Jurkat, Clone E6-1 (cell line): ENCODE data around the gene NAV2.
A peak's percentile ranks its signal among the peaks of the same experiment; 100 is the strongest.
"Not testable (repeated sequence)": the region's sequence is repeated elsewhere in the genome, so short reads cannot be mapped to it uniquely, and the experiment has no call there.

Experiments
- DNase-seq: peaks from one replicate; pipeline ENCODE4 v3.0.0-alpha.2; 2011; ENCODE audit warnings: low read depth, low spot score
- H3K4me3 ChIP-seq: 2 replicates; pipeline ENCODE4 v1.5.1; 2011; ENCODE audit warnings: mild to moderate bottlenecking, low read length, control low read depth, moderate library complexity

The NAV2 gene

DNA sequence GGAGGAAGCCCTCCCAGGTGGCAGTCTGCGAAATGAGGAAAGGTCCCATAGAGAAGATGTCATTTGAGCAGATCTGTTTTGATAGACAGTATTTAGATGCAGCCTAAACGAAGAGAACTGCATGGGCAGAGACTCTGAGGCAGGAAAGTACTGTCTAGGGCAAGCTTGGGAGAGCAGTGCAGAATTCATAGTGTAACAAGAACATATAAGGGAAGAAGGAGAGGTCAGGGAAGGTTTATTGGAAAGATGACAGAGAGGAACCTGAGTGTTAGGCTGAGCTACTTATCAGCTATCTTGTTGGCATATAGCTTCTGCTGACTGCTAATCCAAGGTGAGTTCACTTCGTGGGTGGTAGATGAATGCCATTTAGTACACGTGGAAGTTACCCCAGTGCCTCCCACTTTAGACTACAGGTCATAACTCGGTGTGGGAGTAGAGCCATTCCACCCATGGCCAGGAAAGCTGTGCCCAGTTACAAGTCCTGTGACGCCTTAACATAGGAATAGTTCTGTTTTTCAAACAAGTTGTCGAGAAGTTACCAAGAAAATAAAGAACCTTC, 348.1 kb downstream of the NAV2 start:
- H3K4me3 ChIP-seq, result no peak overlapping the region
- no peak for DNase-seq

DNA sequence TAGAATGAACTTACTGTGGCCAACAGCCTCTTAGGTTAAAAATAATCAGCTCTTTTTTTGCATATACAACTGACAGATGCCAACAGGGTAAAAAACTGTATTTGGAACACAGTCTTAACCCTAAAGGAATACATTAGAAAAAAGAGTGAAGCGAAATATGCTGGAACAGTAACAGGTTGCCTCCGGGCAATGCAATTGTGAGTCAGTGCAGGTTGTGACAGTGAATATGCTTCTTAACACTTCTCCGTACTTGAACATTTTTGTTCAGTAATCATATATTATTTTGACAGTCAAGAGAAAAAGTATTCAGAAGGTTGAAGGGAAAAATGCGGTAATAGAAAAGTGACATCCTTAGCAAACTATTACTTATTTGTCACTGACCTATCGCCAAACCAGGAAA, 349.1 kb downstream of the NAV2 start:
- no peak for DNase-seq
- no peak overlapping the region for H3K4me3 ChIP-seq

DNA sequence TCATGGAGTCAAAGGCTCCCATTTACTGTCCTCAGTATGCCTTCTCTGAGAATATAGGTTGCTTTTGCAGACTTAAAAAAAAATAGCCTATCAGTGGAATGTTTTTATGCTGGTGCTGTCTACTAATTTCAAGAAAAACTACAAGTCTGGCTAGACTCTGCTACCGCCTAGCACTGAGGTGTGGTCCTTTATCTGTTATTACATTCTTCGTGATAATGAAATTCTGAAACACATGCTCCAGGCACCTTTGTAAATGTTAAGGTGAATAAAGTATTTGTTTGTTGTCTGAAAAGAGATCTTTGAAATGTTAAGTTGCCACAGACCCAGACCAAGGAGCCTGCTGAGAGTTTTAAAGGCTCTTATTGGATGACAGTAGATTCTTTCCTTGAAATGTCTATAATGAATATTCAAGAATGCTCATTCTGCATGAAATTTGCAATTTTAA, 352.3 kb downstream of the NAV2 start:
- no peak for DNase-seq
- H3K4me3 ChIP-seq, result no peak overlapping the region

DNA sequence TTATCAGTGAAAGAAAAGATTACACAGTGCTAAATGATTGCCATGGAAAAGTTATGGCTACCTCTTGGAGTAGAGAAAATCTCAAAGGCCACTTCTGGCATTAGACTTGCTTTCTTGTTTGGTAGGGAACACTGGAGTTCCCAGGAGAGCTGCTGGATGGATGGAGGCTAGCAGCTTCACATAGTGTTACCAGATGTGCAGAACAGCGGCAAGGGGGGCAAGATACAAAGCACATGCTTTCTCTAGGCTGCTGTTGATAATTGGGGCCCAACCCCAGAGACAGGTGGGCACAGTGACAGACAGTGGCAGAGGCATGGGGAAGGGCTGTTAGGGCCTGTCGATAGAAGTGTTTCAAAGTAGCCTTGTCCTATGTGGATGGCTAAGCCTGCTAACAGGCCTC, 352.8 kb downstream of the NAV2 start:
- no peak overlapping the region for H3K4me3 ChIP-seq
- no peak for DNase-seq

DNA sequence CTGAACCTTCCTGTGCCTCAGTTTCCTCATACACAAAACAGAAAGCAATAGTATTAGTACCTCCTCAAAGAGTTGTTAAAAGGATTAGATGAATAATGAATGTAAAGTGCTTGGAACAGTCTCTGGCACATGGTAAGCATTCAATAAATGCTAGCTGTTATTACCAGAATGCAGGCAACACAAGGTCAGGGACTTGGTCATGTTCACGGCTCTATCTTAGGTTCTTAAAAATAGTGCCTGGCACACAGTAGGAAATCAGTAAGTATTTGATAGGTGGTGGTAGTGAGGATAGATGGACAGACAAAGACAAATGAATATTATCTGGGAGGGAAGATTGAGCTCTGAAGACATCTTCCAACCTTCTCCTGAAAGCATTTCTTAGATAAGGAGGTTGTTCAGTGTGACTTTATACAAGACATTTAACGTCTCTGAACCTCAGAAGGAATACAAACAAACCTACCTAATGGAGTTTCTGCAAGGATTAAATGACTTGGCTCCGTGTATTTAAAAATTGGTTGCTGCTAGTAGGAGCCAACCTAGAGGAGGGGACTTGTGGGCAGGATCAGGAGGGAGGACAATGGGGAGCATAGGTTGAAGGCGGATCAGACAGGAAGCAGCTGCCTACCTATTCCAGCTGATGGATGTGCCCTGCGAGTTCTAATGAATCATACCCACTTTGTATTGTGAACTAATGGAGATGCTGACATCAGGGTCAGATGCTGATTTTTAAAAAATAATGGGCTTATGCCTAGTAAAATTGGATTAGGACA, 353.6 kb downstream of the NAV2 start:
- no peak overlapping the region for H3K4me3 ChIP-seq
- DNase-seq, result no peak

DNA sequence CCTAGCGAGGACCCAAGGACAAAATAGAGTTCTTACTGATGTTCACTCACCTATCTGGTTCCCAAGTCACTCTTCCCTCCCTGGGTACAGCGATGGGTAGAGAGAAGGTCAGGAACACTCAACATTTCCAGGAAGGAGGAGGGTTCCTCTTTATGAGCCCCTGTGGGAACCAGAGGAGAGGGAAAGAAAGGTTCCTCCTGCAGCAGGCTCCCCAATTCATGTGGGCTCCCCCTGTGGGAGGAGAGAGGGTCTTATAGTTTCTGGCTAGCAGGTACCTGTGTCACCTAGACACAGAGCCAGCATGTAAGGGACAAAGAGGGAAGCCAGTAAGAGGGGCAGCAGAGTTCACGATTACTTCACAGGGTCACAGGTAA, 354.1 kb downstream of the NAV2 start:
- H3K4me3 ChIP-seq, result no peak overlapping the region
- DNase-seq, result no peak

DNA sequence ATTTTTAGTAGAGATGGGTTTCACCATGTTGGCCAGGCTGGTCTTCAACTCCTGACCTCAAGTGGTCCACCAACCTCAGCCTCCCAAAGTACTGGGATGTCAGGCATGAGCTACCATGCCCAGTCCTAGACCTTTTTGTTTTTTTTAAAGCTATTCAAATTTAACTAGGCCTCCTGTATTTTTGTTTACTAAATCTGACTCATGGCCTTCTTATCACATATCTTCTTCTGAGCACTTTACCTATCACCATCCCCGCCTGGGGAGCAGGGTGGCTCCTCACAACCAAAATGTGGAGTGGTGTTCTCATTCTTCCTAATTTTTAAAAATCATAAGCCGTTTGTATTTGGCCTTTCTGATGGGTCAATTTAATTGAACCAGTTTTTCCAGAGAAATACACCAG, 355.0 kb downstream of the NAV2 start:
- no peak overlapping the region for H3K4me3 ChIP-seq
- no peak for DNase-seq

DNA sequence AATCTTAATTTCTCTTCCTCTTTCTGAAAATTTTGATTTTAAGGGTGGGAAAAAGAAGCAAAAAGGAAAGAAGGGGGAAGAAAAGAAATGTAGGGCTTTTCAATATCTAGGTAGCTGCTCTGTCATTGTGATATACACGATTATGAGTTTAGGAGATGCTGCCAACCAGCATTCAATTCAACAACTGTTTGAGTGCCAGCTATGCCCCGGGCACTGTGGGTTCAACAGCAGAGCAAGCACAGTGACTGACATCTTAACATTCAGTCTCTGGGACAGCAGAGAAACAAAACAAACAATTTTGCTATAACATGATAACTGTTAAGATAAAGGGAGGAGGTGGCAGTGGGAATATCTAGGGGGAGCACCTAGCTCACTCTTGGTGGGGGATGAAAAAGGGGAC, 356.1 kb downstream of the NAV2 start:
- no peak for DNase-seq

DNA sequence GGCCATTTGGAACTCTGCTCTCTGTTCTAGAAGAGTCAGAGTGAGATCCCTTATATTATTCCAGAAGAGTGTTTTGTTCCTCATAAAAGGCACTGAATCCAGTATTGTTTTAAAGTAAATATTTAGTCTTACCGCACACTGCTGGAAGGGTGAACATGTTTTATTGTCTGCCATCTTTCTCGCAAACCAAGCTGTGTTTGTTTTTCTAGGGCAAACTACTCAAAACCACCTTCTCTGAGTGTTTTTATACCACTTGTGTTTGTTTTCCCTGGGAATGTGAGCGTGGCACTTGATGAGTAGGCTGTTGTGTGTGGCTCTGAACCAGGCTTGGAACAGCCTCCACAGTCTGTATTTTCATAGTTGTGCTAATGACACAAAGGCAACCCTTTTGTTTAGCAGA, 357.8 kb downstream of the NAV2 start:
- no peak overlapping the region for H3K4me3 ChIP-seq
- DNase-seq, result no peak

More for the DNA sequence above, 356.1 kb downstream of the NAV2 start:
- no peak overlapping the region for H3K4me3 ChIP-seq

DNA sequence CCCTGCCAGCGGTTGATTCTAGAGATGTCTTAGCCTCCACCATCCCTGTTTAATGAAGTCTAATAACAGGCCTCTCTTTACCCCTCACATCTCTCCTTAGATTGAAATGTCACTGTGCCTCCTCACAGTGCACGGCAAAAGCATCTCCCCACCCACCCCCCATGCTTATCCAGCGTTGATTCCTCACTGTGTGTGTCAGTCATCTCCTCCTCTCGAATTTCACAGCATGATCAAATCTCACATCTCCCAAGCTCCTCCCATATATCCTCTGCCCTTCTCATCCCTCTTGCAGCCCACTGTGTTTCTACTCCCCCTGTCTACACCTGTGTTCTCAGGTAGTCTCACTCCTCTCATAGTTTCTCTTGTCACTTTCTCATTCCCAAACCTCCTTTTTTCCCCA, 363.0 kb downstream of the NAV2 start:
- DNase-seq, result no peak
- H3K4me3 ChIP-seq, result no peak overlapping the region

DNA sequence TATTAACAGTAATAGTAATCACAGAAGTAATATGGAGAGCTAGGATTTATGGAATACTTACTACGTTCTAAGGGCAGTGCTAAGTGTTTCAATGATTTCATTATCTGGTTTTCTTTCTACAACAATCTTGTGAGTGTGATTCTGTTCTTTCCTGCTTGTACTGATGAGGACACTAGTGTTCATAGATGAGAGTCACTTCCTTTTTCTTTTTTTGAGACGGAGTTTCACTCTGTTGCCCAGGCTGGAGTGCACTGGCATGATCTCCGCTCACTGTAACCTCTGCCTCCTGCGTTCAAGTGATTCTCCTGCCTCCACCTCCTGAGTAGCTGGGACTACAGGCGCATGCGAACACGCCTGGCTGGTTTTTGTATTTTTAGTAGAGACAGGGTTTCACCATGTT, 366.2 kb downstream of the NAV2 start:
- no peak overlapping the region for H3K4me3 ChIP-seq

DNA sequence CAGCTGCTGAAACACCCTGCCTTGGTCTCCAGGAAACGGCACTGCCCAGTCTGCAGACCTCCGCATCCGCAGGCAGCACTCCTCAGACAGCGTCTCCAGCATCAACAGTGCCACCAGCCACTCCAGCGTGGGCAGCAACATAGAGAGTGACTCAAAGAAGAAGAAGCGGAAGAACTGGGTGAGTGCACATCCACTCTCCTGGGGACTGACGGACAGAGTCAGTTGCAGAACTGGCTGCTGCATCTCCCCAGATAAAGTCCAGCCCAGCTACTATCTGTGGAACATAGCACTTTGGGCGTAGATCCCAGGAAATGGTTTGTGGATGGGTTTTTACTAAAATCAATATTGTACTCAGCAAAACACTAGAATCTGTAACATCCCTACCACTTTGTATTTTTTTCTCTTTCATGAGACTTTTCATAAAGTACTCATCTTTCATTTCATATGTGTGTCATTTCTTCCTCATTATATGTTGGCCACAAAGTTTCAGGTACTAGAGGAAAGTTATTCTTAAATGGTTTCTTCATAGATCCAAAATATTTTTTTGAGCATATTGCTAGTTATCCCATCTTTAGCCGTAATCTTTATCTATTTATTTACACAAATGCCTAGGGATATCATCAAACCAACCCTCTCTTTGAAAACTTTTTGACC, 367.5 kb downstream of the NAV2 start:
- no peak overlapping the region for H3K4me3 ChIP-seq
- no peak for DNase-seq

More for the DNA sequence above, 366.2 kb downstream of the NAV2 start:
- no peak for DNase-seq

DNA sequence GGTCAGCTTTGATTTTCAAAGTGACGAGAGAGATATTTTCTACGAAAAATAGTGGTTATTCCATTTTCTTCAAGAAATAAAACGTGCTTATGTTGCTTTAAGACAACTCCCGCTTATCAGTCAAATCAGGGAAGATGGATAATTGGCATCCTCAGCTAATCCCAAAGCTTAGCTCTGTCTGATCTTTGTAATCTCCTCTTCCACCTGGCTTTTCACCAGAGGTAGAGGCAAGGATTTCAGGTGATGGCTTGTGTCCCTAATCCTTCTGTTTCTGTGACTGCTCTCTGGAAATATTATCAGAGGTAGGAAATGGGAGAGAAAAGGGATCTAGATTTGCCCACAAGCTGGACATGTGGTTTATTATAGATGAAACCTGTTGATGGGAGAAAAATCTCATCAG, 368.7 kb downstream of the NAV2 start:
- no peak for DNase-seq
- no peak overlapping the region for H3K4me3 ChIP-seq

DNA sequence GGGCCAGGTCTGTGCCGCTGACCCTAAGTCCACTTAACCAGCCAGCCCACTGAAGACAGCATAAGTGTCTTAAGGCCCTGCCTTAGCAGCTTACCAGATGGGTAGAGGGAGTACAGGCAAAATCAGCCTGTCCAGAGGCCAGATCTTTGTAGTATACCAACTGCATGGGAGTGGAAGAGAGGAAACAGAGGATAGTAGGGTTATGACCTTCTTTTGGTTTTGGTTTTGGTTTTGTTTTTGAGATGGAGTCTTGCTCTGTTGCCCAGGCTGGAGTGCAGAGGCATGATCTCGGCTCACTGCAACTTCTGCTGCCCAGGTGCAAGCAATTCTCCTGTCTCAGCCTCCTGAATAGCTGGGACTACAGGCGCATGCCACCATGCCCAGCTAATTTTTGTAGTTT, 371.2 kb downstream of the NAV2 start:
- H3K4me3 ChIP-seq, DNase-seq: not testable (repeated sequence)

DNA sequence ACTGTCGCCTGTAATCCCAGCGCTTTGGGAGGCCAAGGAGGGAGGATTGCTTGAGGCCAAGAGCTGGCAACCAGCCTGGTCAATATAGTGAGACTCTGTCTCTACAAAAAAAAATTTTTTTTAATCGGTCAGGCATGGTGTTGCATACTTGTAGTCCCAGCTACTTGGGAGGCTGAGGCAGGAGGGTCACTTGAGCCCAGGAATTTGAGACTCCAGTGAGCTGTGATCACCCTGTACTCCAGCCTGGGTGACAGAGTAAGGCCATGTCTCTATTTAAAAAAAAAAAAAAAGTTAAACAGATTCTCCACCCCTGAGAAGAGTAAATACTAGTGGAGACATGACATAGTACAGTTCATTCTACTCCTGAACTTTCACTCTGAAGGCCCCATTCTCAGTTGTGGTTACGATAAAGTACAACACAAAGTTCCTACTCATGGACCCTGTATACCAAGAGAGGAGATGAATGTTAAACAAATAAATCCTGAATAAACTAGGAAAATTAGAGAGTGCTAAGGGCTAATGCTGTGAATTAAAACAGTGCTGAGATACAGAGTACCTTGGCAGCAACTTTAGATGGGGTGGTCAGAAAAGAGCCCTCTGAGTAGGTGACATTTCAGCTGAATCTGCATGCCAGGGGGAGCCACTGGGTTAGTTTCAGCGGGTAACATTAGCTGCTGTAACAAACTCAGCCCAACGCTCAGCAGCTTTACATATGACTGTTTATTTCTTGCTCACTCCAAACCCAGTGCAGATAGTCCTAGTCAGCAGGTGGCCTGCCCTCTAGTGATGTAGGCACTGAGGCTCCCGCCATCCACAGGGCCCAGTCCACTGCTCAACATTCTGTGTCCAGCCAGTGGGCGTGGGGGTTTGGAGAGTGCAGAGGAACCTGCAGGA, 372.5 kb downstream of the NAV2 start:
- no peak overlapping the region for H3K4me3 ChIP-seq
- DNase-seq, result no peak

DNA sequence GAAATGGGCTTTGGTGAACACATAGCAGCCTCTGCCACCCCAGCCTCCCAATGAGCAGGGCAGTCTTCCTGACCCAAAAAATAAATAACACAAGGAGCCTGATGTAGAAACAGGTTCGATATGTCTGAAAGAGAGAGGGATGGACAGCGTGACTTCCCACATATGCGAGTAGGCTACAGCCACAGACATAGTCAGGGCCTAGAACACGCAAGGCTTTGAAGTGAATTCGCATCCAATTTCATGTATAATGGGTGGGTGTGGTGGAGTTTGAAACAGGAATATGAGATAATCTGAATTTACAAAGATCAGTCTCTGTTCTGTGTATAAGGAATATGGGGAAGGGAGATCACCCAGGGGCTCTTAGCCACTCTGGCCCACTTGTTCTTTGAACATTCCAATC, 373.3 kb downstream of the NAV2 start:
- H3K4me3 ChIP-seq, result no peak overlapping the region
- no peak for DNase-seq

DNA sequence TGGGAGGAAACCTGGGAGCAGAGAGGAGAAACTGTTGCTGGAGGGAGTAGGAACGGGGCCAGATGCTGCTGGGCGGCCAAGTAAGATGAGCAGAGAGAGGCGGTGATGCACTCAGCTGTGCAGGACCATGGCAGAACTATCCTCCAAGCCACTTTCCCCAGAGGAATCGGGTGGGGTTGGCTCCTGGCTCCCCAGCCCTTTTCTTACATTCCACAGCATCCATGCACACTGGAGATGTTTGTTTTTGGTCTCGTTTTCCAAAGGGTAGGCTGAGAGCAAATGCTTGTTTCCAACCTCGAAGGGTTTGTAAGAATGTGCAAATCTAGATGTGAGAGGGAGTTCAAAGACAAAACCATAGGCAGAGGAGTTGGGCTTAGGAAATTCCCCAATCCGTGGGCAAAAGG, 374.5 kb downstream of the NAV2 start:
- DNase-seq, result no peak
- no peak overlapping the region for H3K4me3 ChIP-seq

DNA sequence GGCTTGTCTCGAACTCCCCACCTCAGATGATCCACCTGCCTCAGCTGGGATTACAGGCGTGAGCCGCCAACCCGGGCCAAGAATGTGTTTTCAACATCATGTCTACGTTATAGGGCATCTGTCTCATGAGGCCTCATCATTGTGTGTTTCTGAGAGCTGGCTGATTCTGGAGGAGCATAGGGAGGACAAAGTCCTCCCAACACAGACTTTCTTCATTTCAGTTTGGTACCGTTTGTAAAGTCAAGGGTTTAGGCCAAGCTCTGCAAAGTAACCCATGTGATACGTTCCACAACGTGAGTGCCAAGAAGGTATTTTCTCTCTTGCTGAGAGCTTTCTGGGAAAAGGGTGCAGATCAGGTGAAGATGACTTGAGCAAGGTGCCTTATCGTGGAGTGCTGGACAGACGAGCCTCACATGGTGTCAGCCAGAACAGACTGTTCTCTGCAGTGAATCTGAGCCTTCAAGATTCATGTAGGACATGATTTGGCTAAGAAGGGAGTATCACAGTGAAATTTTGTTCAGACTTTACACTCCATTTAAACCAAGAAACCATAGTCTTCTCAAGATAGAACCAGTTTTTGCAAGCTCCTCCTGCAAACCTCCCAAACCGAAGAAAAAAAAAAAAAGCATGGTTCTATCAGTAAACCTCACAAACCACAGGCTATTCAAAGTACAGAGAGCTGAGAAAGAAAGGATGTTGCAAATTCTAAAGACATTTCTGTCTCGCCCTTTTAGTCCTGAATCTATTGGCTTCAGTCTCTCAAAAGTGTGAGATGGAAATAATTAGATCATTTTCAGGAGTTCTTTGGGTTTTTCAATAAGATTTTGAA, 376.0 kb downstream of the NAV2 start:
- peak; percentile 50 for DNase-seq
- no peak overlapping the region for H3K4me3 ChIP-seq

DNA sequence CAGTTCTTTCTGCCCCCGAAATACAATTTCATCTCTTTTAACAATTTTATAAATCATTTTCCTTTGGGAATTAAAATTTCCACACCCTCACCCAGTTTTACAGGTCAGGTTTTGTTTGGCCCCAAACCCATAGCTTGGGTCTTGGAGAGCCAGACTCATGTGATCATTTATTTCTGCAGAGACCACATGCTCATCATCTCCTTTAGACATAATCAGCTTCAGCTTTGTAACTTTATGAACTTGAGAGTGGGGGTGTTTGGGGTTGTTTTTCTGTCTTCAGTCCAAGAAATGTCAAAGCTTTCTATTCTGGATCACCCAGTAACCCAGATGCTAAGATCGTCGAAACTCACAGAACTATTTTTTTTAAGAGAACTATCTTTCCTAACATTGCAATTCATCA, 376.7 kb downstream of the NAV2 start:
- H3K4me3 ChIP-seq, result no peak overlapping the region
- no peak for DNase-seq
